Activated T-cell treated with anti-CD3 and anti-CD28 coated beads for 24 hours (primary cell): Measurements from ENCODE around the gene NAB1.
"Not testable (repeated sequence)": the region's sequence is repeated elsewhere in the genome, so short reads cannot be mapped to it uniquely, and the experiment has no call there.

Experiments used
- DNase-seq: peaks from one replicate; pipeline ENCODE4 v3.0.0-alpha.2; 2020; ENCODE audit warnings: low read depth

Gene NAB1

GRCh38 chr2:190670182-190670946, 21.5 kb downstream of the NAB1 start:
- no peak for DNase-seq

GRCh38 chr2:190674966-190675650, 26.2 kb downstream of the NAB1 start:
- no peak for DNase-seq

GRCh38 chr2:190677255-190677654, 28.4 kb downstream of the NAB1 start:
- DNase-seq = no peak

GRCh38 chr2:190678444-190679162, 29.7 kb downstream of the NAB1 start:
- peak; percentile 46 for DNase-seq

GRCh38 chr2:190679391-190679790, 30.5 kb downstream of the NAB1 start:
- DNase-seq = no peak

GRCh38 chr2:190679813-190680591, 31.1 kb downstream of the NAB1 start:
- DNase-seq = peak; percentile 6

GRCh38 chr2:190682168-190682567, 33.3 kb downstream of the NAB1 start:
- no peak for DNase-seq

GRCh38 chr2:190683802-190684201, 34.9 kb downstream of the NAB1 start:
- DNase-seq = no peak

- DNase-seq = no peak
These were observed 36.0 kb downstream of the NAB1 start for GRCh38 chr2:190684931-190685330.

- no peak for DNase-seq
These were observed 36.5 kb downstream of the NAB1 start for GRCh38 chr2:190685333-190685732.

GRCh38 chr2:190693533-190694232, 44.8 kb downstream of the NAB1 start:
- no peak for DNase-seq

GRCh38 chr2:190694479-190694878, 45.6 kb downstream of the NAB1 start:
- no peak for DNase-seq

- no peak for DNase-seq
These were observed 46.9 kb downstream of the NAB1 start for GRCh38 chr2:190695739-190696138.

- no peak for DNase-seq
These were observed 48.0 kb downstream of the NAB1 start for GRCh38 chr2:190696792-190697398.

GRCh38 chr2:190697421-190697820, 48.5 kb downstream of the NAB1 start:
- DNase-seq = no peak

- no peak for DNase-seq
These were observed 50.0 kb downstream of the NAB1 start for GRCh38 chr2:190698895-190699294.

- DNase-seq = no peak
These were observed 52.7 kb downstream of the NAB1 start for GRCh38 chr2:190701586-190701985.

- no peak for DNase-seq
These were observed 56.4 kb downstream of the NAB1 start for GRCh38 chr2:190705280-190705679.

- DNase-seq = no peak
These were observed 58.8 kb downstream of the NAB1 start for GRCh38 chr2:190707726-190708125.

- DNase-seq = not testable (repeated sequence)
These were observed 59.8 kb downstream of the NAB1 start for GRCh38 chr2:190708650-190709049.

- DNase-seq = no peak
These were observed 62.2 kb downstream of the NAB1 start for GRCh38 chr2:190711069-190711468.
